Measurements from ENCODE around the gene FOXN3.

FOXN3 gene

GRCh38 chr14:89242652-89243279 is 174.3 kb downstream of the FOXN3 start:
- H3K36me3 ChIP-seq (ENCODE audit: control insufficient read depth in 5 of 5, insufficient read depth in 5 of 5, low read length in 5 of 5), result no peaks in the 10 kb centered on the region
- no peak overlapping the region for H3K4me3 ChIP-seq (ENCODE audit: low read depth in 1 of 5, low read length in 5 of 5)
- H3K9me3 ChIP-seq (ENCODE audit: control insufficient read depth in 5 of 5, low read length in 5 of 5), result no peaks in the 10 kb centered on the region
- H3K9ac ChIP-seq (ENCODE audit: low read length in 5 of 5), result no peak overlapping the region
- peaks cover 0 to 32% (median 15%) of the 10 kb centered on the region in 5 donors for H3K4me1 ChIP-seq (ENCODE audit: control insufficient read depth in 5 of 5, insufficient read depth in 5 of 5, low read length in 5 of 5)
- no peak overlapping the region for H3K27ac ChIP-seq (ENCODE audit: low read depth, low read length)
- no peaks in the 10 kb centered on the region for H3K27me3 ChIP-seq (ENCODE audit: control insufficient read depth in 5 of 5, insufficient read depth in 4 of 5, low read length in 5 of 5)

DNA sequence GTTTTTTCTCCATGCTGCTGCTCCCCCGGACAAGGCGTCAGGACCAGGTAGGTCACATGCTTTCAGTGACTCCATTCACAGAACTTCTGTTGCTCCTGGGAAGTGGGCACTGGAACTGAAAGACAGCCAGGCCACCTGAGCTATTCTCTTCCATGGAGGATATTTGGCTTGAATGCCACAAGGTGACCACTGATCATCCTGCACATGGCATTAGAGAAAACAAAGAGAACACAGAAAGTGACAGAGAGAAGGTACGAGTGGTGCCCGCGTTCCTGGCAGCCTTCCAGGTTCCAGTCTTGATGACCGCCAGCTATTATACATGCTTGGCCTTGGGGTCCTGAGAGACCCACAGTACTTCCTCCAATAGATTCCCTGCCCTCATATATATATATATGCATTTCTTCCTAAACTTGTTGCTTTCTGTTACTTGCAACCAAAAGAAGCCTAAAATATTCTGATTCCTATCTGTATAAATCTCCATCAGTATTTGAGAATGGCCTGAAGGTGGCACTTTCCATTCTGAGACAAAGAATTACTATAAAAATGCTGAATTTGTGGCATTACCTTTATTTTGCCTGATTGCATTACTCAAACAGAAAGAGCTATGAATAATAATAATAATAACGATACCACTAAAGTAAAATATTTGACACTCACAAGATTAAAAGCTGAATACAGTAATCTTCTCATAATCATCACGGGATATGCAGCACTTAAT is 174.9 kb downstream of the FOXN3 start:
- Histone ChIP-seq H3K27ac (ENCODE audit: low read depth, low read length) (no peak overlapping the region), H3K4me1 (ENCODE audit: control insufficient read depth in 5 of 5, insufficient read depth in 5 of 5, low read length in 5 of 5) (peaks cover 0 to 32% (median 15%) of the 10 kb centered on the region in 5 donors), H3K4me3 (ENCODE audit: low read depth in 1 of 5, low read length in 5 of 5) (no peak overlapping the region), H3K9ac (ENCODE audit: low read length in 5 of 5) (no peak overlapping the region), H3K9me3 (ENCODE audit: control insufficient read depth in 5 of 5, low read length in 5 of 5) (no peaks in the 10 kb centered on the region), H3K36me3 (ENCODE audit: control insufficient read depth in 5 of 5, insufficient read depth in 5 of 5, low read length in 5 of 5) (no peaks in the 10 kb centered on the region), H3K27me3 (ENCODE audit: control insufficient read depth in 5 of 5, insufficient read depth in 4 of 5, low read length in 5 of 5) (no peaks in the 10 kb centered on the region)

- Histone ChIP-seq H3K4me1 (ENCODE audit: control insufficient read depth in 5 of 5, insufficient read depth in 5 of 5, low read length in 5 of 5) (peaks cover 0 to 32% (median 15%) of the 10 kb centered on the region in 5 donors), H3K4me3 (ENCODE audit: low read depth in 1 of 5, low read length in 5 of 5) (no peak overlapping the region), H3K27me3 (ENCODE audit: control insufficient read depth in 5 of 5, insufficient read depth in 4 of 5, low read length in 5 of 5) (no peaks in the 10 kb centered on the region), H3K27ac (ENCODE audit: low read depth, low read length) (no peak overlapping the region), H3K9ac (ENCODE audit: low read length in 5 of 5) (no peak overlapping the region), H3K9me3 (ENCODE audit: control insufficient read depth in 5 of 5, low read length in 5 of 5) (no peaks in the 10 kb centered on the region), H3K36me3 (ENCODE audit: control insufficient read depth in 5 of 5, insufficient read depth in 5 of 5, low read length in 5 of 5) (no peaks in the 10 kb centered on the region)
Observed at GRCh38 chr14:89241257-89241656, 175.8 kb downstream of the FOXN3 start.

DNA sequence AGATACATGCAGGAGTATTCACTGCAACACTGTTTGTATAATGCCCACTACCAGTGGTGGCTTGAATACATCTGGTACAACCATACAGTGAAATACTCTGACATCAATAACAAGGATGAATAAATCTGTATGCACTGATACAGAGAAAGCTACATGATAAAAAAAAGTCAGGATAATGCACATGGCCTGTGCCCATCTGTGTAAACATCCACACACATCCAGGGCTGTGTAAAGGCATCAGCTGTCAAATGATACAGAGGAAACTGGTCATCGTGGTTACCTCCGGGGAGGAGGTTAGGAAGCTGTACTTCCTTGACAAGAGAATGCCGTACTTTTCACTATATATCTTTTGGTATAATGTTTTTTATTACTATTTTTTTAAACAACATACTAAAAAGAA is 176.6 kb downstream of the FOXN3 start:
- peaks cover 0 to 32% (median 15%) of the 10 kb centered on the region in 5 donors for H3K4me1 ChIP-seq (ENCODE audit: control insufficient read depth in 5 of 5, insufficient read depth in 5 of 5, low read length in 5 of 5)
- no peak overlapping the region for H3K4me3 ChIP-seq (ENCODE audit: low read depth in 1 of 5, low read length in 5 of 5)
- peaks cover 0 to 4% (median 0%) of the 10 kb centered on the region in 5 donors for H3K9me3 ChIP-seq (ENCODE audit: control insufficient read depth in 5 of 5, low read length in 5 of 5)
- no peaks in the 10 kb centered on the region for H3K36me3 ChIP-seq (ENCODE audit: control insufficient read depth in 5 of 5, insufficient read depth in 5 of 5, low read length in 5 of 5)
- no peak overlapping the region for H3K27ac ChIP-seq (ENCODE audit: low read depth, low read length)
- H3K9ac ChIP-seq (ENCODE audit: low read length in 5 of 5), result no peak overlapping the region
- no peaks in the 10 kb centered on the region for H3K27me3 ChIP-seq (ENCODE audit: control insufficient read depth in 5 of 5, insufficient read depth in 4 of 5, low read length in 5 of 5)

DNA sequence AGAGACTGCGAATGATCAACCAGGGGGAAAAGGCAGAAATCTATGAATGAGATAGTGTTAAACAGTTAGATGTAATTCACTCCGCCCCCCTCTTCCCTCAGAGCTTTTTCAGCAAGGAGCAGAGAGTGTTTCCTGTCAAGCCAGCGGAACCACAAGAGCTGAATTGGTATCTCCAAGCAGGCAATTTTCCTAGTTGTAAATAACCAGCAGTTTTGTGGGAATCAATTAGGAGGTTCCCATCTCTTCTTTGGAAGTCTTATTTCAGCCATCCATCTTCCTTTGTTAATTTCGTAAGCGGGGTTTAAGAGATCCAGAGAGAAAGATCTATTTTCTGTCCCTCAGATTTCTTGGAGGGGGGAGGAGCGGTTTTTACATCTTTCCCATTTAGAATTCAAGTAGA is 178.0 kb downstream of the FOXN3 start:
- Histone ChIP-seq H3K36me3 (ENCODE audit: control insufficient read depth in 5 of 5, insufficient read depth in 5 of 5, low read length in 5 of 5) (no peaks in the 10 kb centered on the region), H3K9me3 (ENCODE audit: control insufficient read depth in 5 of 5, low read length in 5 of 5) (peaks cover 0 to 5% (median 0%) of the 10 kb centered on the region in 5 donors), H3K9ac (ENCODE audit: low read length in 5 of 5) (no peak overlapping the region), H3K4me1 (ENCODE audit: control insufficient read depth in 5 of 5, insufficient read depth in 5 of 5, low read length in 5 of 5) (peaks cover 0 to 28% (median 15%) of the 10 kb centered on the region in 5 donors), H3K27me3 (ENCODE audit: control insufficient read depth in 5 of 5, insufficient read depth in 4 of 5, low read length in 5 of 5) (no peaks in the 10 kb centered on the region), H3K27ac (ENCODE audit: low read depth, low read length) (no peak overlapping the region), H3K4me3 (ENCODE audit: low read depth in 1 of 5, low read length in 5 of 5) (no peak overlapping the region)

DNA sequence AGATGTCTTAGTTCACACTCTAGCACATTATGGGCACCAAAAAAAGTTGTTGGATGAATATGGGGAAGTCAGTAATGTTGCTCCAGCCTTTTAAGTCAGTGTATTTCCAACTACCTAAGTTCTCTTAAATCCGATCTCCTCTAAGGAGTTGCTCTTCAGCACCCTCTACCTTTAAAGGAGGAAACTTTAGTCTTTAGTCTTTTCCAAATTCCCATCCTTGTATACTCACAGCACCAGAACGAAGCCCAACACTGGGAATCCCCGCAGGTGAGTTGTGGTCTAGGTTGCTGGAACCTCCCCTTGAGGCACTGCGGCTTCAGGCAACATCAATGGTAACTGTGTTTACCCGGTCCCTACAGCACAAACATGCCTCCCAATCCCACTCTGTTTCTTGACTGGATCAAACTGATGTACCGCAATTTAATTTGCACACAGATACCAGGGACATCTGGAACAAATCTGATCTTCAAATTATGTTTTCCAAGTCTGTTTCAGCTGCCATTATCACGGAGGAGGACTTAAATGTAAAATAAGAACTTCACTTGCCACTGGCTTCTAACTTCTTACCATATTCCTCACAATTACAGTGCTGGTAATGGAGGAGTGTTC is 179.0 kb downstream of the FOXN3 start:
- Histone ChIP-seq H3K36me3 (ENCODE audit: control insufficient read depth in 5 of 5, insufficient read depth in 5 of 5, low read length in 5 of 5) (no peaks in the 10 kb centered on the region), H3K27me3 (ENCODE audit: control insufficient read depth in 5 of 5, insufficient read depth in 4 of 5, low read length in 5 of 5) (no peaks in the 10 kb centered on the region), H3K9ac (ENCODE audit: low read length in 5 of 5) (no peak overlapping the region), H3K27ac (ENCODE audit: low read depth, low read length) (no peak overlapping the region), H3K4me1 (ENCODE audit: control insufficient read depth in 5 of 5, insufficient read depth in 5 of 5, low read length in 5 of 5) (peaks cover 0 to 24% (median 11%) of the 10 kb centered on the region in 5 donors), H3K4me3 (ENCODE audit: low read depth in 1 of 5, low read length in 5 of 5) (no peak overlapping the region), H3K9me3 (ENCODE audit: control insufficient read depth in 5 of 5, low read length in 5 of 5) (peaks cover 0 to 5% (median 0%) of the 10 kb centered on the region in 5 donors)

GRCh38 chr14:89236851-89237250 is 180.2 kb downstream of the FOXN3 start:
- H3K27me3 ChIP-seq (ENCODE audit: control insufficient read depth in 5 of 5, insufficient read depth in 4 of 5, low read length in 5 of 5), result no peaks in the 10 kb centered on the region
- peaks cover 0 to 5% (median 0%) of the 10 kb centered on the region in 5 donors for H3K9me3 ChIP-seq (ENCODE audit: control insufficient read depth in 5 of 5, low read length in 5 of 5)
- no peaks in the 10 kb centered on the region for H3K36me3 ChIP-seq (ENCODE audit: control insufficient read depth in 5 of 5, insufficient read depth in 5 of 5, low read length in 5 of 5)
- H3K9ac ChIP-seq (ENCODE audit: low read length in 5 of 5), result no peak overlapping the region
- no peak overlapping the region for H3K27ac ChIP-seq (ENCODE audit: low read depth, low read length)
- peaks cover 0 to 17% (median 4%) of the 10 kb centered on the region in 5 donors for H3K4me1 ChIP-seq (ENCODE audit: control insufficient read depth in 5 of 5, insufficient read depth in 5 of 5, low read length in 5 of 5)
- H3K4me3 ChIP-seq (ENCODE audit: low read depth in 1 of 5, low read length in 5 of 5), result no peak overlapping the region

GRCh38 chr14:89233184-89233583 is 183.8 kb downstream of the FOXN3 start:
- H3K9ac ChIP-seq (ENCODE audit: low read length in 5 of 5), result no peak overlapping the region
- peaks cover 0 to 5% (median 0%) of the 10 kb centered on the region in 5 donors for H3K9me3 ChIP-seq (ENCODE audit: control insufficient read depth in 5 of 5, low read length in 5 of 5)
- no peaks in the 10 kb centered on the region for H3K36me3 ChIP-seq (ENCODE audit: control insufficient read depth in 5 of 5, insufficient read depth in 5 of 5, low read length in 5 of 5)
- H3K27ac ChIP-seq (ENCODE audit: low read depth, low read length), result no peak overlapping the region
- H3K4me3 ChIP-seq (ENCODE audit: low read depth in 1 of 5, low read length in 5 of 5), result no peak overlapping the region
- no peaks in the 10 kb centered on the region for H3K27me3 ChIP-seq (ENCODE audit: control insufficient read depth in 5 of 5, insufficient read depth in 4 of 5, low read length in 5 of 5)
- H3K4me1 ChIP-seq (ENCODE audit: control insufficient read depth in 5 of 5, insufficient read depth in 5 of 5, low read length in 5 of 5), result peaks cover 0 to 13% (median 10%) of the 10 kb centered on the region in 5 donors

DNA sequence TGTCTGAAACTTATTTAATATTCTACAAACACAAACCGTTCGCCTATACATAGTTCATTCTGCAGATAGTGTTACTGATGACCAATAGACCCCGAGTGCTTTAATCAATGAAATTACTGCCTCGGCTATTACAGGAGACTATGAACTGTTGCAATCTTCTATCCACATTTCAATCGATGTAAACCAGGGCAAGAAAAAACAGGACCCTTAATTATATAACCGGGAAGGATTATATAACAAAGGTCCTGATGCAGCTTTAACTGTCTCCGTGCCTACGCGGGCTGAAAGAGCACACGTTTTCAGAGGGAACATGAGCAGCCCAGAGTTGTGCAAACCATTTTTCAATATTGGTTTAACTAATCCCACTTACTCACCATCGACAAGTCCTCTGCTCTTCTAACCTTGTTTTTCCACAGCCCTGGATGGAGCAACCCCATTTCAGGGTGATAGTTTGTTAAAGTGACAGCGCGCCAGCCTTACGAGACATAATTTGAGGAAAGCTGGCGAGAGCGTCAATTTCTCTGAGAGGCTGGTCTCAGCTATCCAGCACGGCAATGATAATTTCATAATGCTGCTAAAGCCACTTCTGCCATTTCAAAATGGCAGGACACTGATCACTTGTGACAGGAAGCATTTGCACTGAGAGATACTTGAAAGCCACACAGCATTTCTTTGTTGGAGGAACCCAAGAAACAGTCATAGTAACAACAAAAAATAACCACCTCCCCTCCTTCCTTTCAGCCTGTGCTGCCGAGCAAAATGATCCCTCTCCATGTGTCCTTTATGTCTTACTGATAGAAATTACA is 184.6 kb downstream of the FOXN3 start:
- Histone ChIP-seq H3K4me3 (ENCODE audit: low read depth in 1 of 5, low read length in 5 of 5) (no peak overlapping the region), H3K36me3 (ENCODE audit: control insufficient read depth in 5 of 5, insufficient read depth in 5 of 5, low read length in 5 of 5) (no peaks in the 10 kb centered on the region), H3K27me3 (ENCODE audit: control insufficient read depth in 5 of 5, insufficient read depth in 4 of 5, low read length in 5 of 5) (no peaks in the 10 kb centered on the region), H3K9me3 (ENCODE audit: control insufficient read depth in 5 of 5, low read length in 5 of 5) (peaks cover 0 to 5% (median 0%) of the 10 kb centered on the region in 5 donors), H3K4me1 (ENCODE audit: control insufficient read depth in 5 of 5, insufficient read depth in 5 of 5, low read length in 5 of 5) (peaks cover 0 to 20% (median 15%) of the 10 kb centered on the region in 5 donors), H3K27ac (ENCODE audit: low read depth, low read length) (no peak overlapping the region), H3K9ac (ENCODE audit: low read length in 5 of 5) (no peak overlapping the region)

All from subcutaneous abdominal adipose tissue (tissue), 5 donors.